ENCODE measurements around the gene KPNA2. TPM values are rescaled to one million over a fixed set of nuclear protein-coding genes. Genes with fewer than 3 reads are reported as not detected.

Gene KPNA2
- total and polyA plus RNA-seq, 2 of the 8 experiments (the other 6 are each of a cell fraction or from before 2014, with no cell fraction given), result 413 to 612 TPM

DNA sequence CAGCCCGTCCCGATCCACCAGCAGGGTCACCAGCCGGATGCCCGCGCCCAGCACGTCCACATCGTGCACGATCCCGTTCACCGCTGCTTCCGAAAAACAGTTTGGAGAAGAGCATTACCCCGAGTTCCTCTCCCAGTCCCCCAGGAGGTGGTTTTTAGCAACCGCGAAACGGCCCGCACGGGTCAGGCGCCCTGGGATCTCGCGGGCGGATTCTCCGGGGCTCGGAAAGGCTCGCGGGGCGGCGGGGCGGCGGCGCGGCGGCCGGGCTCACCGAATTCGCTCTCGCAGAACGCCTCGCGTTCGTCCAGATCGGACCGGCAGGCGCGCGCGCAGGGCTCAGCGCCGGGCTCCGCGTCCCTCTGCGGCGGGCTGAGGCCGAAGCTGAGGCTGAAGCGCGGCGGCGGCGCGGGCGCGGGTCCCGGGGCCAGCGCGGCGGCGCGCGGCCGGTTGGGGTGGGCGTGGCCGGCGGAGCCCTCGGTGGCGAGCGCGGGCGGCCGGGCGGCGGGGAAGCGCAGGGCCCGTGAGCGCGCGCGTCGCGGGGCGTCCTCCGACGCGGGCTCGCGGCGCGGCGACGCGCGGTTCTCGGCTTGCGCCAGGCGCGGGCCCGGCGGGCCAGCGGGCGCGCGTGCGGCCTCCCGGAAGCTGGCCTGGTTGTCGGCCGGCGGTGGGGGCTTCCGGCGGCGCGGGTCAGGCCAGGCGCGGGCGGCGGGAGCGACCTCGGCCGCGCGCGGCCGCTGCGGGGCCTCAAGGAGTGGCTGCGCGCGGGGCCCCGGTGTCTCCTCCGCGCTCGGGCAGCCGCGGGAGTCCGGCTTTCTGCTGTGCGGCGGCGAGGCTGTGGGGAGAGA is 42.2 kb upstream of the KPNA2 start (continued):
- TF ChIP-seq, protein P1, sequence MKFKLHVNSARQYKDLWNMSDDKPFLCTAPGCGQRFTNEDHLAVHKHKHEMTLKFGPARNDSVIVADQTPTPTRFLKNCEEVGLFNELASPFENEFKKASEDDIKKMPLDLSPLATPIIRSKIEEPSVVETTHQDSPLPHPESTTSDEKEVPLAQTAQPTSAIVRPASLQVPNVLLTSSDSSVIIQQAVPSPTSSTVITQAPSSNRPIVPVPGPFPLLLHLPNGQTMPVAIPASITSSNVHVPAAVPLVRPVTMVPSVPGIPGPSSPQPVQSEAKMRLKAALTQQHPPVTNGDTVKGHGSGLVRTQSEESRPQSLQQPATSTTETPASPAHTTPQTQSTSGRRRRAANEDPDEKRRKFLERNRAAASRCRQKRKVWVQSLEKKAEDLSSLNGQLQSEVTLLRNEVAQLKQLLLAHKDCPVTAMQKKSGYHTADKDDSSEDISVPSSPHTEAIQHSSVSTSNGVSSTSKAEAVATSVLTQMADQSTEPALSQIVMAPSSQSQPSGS (IDR thresholded peaks at IDR 0.05; ENCODE audit: low read length), result no peak
- no peak for TF ChIP-seq SIN3A (conservative IDR thresholded peaks at IDR 0.05 in 1 of 2, IDR thresholded peaks at IDR 0.05 in 1 of 2; ENCODE audit: low read depth in 1 of 2, low read length in 2 of 2)
- no peak for TF ChIP-seq EZH2 (IDR thresholded peaks at IDR 0.05; ENCODE audit: low read depth, low read length, severe bottlenecking)
- no peak for TF ChIP-seq CBX5 (IDR thresholded peaks at IDR 0.05; ENCODE audit: low read depth, low read length)
- TF ChIP-seq ASH2L (IDR thresholded peaks at IDR 0.05; ENCODE audit: low read length), result peak; percentile 81
- TF ChIP-seq YY1 (IDR thresholded peaks at IDR 0.05; ENCODE audit: low read depth, low read length), result no peak
- no peak for TF ChIP-seq SRF (IDR thresholded peaks at IDR 0.05; ENCODE audit: low read depth, low read length)
- TF ChIP-seq EGR1 (IDR thresholded peaks at IDR 0.05; ENCODE audit: borderline replicate concordance, low read depth, low read length), result no peak
- TF ChIP-seq SP1 (IDR thresholded peaks at IDR 0.05; ENCODE audit: low read depth, low read length), result no peak
- TF ChIP-seq EP300 (IDR thresholded peaks at IDR 0.05; ENCODE audit: borderline replicate concordance in 1 of 2, low read depth in 2 of 2, low read length in 2 of 2), result no peak
- TF ChIP-seq SUZ12 (IDR thresholded peaks at IDR 0.05; ENCODE audit: low read length), result peak; percentile 22; the same call in 1 of the 2 replicates
- TF ChIP-seq TAF7 (optimal IDR thresholded peaks at IDR 0.05; ENCODE audit: borderline replicate concordance, low read depth, low read length), result peak; percentile 33
- no peak for TF ChIP-seq GABPA (IDR thresholded peaks at IDR 0.05; ENCODE audit: borderline replicate concordance, insufficient read depth, low read length)
- TF ChIP-seq CEBPB (IDR thresholded peaks at IDR 0.05; ENCODE audit: low read depth, low read length), result no peak
- TF ChIP-seq TAF1 (IDR thresholded peaks at IDR 0.05; ENCODE audit: low read depth, low read length), result peak; percentile 65; the same call in 1 of the 2 replicates
- TF ChIP-seq, protein P2, sequence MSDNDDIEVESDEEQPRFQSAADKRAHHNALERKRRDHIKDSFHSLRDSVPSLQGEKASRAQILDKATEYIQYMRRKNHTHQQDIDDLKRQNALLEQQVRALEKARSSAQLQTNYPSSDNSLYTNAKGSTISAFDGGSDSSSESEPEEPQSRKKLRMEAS (IDR thresholded peaks at IDR 0.05), result peak; percentile 43; the same call in 1 of the 2 replicates
- TF ChIP-seq PHF8 (conservative IDR thresholded peaks at IDR 0.05; ENCODE audit: low read depth, low read length), result peak; percentile 74

All from H1 (cell line).